GM19372 (cell line): ENCODE measurements around the gene WDR37.
"Not testable (repeated sequence)": the region's sequence is repeated elsewhere in the genome, so short reads cannot be mapped to it uniquely, and the experiment has no call there.

ENCODE experiments used
- ATAC-seq: cut with Tn5 transposase; IDR thresholded peaks from one replicate; pipeline ENCODE4 v1.9.1; 2021; ENCODE audit warnings: mild to moderate bottlenecking, low read depth, moderate library complexity; ENCODE audit not compliant: unreplicated experiment

Gene WDR37

GRCh38 chr10:1149793-1150637 is 93.8 kb downstream of the WDR37 start:
- ATAC-seq: no peak

GRCh38 chr10:1150638-1150955 is 94.4 kb downstream of the WDR37 start:
- no peak for ATAC-seq

GRCh38 chr10:1151076-1152033 is 95.2 kb downstream of the WDR37 start:
- ATAC-seq: no peak

GRCh38 chr10:1152386-1153250 is 96.4 kb downstream of the WDR37 start:
- no peak for ATAC-seq

GRCh38 chr10:1153251-1153763 is 97.1 kb downstream of the WDR37 start:
- no peak for ATAC-seq

- ATAC-seq: no peak
These were observed 97.7 kb downstream of the WDR37 start for GRCh38 chr10:1153805-1154351.

GRCh38 chr10:1154531-1155295 is 98.5 kb downstream of the WDR37 start:
- no peak for ATAC-seq

GRCh38 chr10:1155791-1156615 is 99.8 kb downstream of the WDR37 start:
- ATAC-seq: no peak

- no peak for ATAC-seq
These were observed 100.4 kb downstream of the WDR37 start for GRCh38 chr10:1156616-1156886.

- ATAC-seq: no peak
These were observed 100.9 kb downstream of the WDR37 start for GRCh38 chr10:1156921-1157614.

GRCh38 chr10:1157615-1157933 is 101.4 kb downstream of the WDR37 start:
- ATAC-seq: no peak

- ATAC-seq: no peak
These were observed 101.9 kb downstream of the WDR37 start for GRCh38 chr10:1158066-1158465.

GRCh38 chr10:1158536-1158935 is 102.4 kb downstream of the WDR37 start:
- ATAC-seq: not testable (repeated sequence)

- no peak for ATAC-seq
These were observed 103.2 kb downstream of the WDR37 start for GRCh38 chr10:1159131-1160061.

GRCh38 chr10:1160561-1161314 is 104.6 kb downstream of the WDR37 start:
- no peak for ATAC-seq

GRCh38 chr10:1161315-1161673 is 105.1 kb downstream of the WDR37 start:
- ATAC-seq: not testable (repeated sequence)
